Ovary (tissue), 3 donors: ENCODE measurements around the gene LRRC4C.
"Not testable (repeated sequence)": the region's sequence is repeated elsewhere in the genome, so short reads cannot be mapped to it uniquely, and the experiment has no call there.

Experiments
- CTCF ChIP-seq, 3 donors: fragments of 450-650 bp in 2 of 3; fragments of 200-600 bp in 1 of 3; IDR thresholded peaks; one replicate each; pipeline versions ENCODE4 v1.5.1 to v1.8.0; 2016 to 2022; ENCODE audit warnings: antibody characterized with exemption in 3 of 3, mild to moderate bottlenecking in 1 of 3
- EP300 ChIP-seq: sonication (generic); formaldehyde crosslinking; IDR thresholded peaks from one replicate; pipeline ENCODE4 v1.6.1; 2017; ENCODE audit warnings: antibody characterized with exemption
- donor health status: DM: no; HTN: no; CAD: no.

- TF ChIP-seq CTCF (IDR thresholded peaks at IDR 0.05); EP300: not testable (repeated sequence)
Measured at GRCh38 chr11:40857754-40858153, 601.7 kb downstream of the LRRC4C start.
